GM10266 (cell line): ENCODE data around the gene ZNF483.

Experiments used
- DNase-seq: peaks from one replicate; pipeline ENCODE4 v3.0.0; 2012; ENCODE audit errors: extremely low spot score
- TF ChIP-seq, protein P1 (sequence below): IDR thresholded peaks from 2 replicates; pipeline ENCODE4 v1.5.1; 2012; ENCODE audit warnings: mild to moderate bottlenecking, low read depth; ENCODE audit not compliant: control insufficient read depth, insufficient read depth; ENCODE audit errors: missing control alignments

Gene ZNF483

DNA sequence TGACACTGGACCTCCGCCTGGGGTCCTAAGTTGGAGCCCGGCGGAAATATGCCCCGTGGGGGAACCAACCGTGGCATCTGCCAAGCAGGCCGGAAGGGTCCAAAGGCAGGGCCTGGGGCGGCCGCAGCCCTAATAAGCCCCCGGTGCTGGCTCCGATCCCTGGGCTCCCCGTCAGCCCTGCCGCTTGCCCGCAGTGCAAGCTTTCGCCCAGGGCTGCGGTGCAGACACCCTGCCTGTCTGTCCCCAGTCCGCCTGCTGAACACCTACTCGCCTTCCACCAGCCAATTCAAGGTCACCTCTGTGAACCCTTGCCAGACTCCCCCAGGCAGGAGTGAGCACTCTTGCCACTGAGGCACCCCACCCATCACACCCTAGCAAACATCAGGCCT lies 75.0 kb downstream of the ZNF483 start:
- TF ChIP-seq, protein P1, sequence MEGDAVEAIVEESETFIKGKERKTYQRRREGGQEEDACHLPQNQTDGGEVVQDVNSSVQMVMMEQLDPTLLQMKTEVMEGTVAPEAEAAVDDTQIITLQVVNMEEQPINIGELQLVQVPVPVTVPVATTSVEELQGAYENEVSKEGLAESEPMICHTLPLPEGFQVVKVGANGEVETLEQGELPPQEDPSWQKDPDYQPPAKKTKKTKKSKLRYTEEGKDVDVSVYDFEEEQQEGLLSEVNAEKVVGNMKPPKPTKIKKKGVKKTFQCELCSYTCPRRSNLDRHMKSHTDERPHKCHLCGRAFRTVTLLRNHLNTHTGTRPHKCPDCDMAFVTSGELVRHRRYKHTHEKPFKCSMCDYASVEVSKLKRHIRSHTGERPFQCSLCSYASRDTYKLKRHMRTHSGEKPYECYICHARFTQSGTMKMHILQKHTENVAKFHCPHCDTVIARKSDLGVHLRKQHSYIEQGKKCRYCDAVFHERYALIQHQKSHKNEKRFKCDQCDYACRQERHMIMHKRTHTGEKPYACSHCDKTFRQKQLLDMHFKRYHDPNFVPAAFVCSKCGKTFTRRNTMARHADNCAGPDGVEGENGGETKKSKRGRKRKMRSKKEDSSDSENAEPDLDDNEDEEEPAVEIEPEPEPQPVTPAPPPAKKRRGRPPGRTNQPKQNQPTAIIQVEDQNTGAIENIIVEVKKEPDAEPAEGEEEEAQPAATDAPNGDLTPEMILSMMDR: no peak
- DNase-seq: no peak

DNA sequence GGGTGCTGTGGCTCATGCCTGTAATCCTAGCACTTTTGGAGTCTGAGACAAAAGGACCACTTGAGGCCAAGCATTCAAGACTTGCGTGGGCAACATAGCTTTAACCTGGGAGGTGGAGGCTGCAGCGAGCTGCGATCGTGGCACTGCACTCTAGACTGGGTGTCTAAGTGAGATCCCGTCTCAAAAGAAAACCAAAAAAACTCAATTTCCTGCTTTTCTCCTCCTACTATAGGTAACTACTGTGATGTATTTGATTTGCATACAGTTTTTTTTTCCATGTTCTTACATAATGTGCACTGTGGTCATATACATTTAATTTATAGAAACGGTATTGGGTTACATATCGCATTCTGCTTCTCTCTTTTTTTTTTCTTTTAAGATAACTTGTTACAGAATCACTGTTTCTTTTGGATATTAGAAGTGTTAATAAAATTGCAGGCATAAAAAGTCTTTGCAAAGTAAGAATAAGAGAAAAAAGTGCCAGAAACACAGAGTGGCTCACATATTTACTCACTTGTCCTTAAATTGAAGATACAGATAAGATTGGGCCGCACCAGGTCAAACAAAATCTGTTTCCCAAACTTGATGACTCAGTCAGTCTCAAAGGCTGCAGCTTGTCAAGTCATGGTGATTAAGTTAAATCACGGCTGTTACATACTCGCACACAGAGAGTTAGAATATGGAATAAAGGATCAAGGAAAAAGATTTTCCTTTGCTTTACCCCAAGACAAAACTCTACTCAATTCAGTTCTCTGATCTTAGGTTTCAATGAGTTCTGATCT lies 76.4 kb downstream of the ZNF483 start:
- TF ChIP-seq, protein P1: no peak
- no peak for DNase-seq

DNA sequence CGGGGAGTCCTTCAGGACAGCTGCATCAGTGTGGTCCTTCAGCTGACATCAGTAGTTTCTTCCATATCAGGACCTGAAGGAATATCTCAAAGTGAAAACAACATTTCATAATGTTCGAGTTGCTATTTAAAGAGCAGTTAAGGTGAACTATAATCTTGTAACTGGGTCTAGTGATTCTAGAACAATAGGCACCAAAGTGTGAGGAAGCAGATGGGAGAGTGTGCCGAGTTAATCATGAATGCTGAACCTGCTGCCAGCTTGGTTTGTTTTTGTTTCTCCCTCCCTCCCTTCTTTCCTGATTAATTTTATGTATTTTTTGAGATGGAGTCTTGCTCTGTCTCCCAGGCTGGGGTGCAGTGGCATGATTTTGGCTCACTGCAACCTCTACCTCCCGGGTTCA lies 78.1 kb downstream of the ZNF483 start:
- TF ChIP-seq, protein P1: no peak
- no peak for DNase-seq

DNA sequence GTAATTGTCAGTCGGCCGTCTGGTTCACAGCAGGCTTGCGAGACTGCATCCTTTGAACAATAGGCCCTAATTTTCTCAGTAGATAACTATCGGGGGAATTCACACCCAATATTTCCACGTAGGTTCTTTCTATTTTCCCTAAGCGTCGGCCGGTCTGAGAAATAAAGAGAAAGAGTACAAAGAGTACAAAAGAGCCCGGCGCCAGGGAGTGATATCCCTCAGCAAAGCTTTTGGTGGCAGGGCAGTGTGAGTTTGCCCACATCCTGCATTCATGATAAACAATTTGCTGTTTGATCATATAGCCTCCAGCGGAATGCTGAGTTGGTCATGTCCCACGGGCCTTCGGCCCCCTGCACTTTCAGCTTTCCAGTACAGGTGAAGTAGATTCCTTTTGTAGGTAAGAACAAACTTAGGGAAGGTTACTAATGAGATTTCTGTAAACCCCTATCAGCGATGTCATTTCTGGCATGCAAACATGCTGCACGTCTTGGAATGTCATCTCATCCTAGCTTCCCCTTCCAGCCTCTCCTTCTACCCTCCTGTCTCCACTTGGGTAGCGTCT lies 79.2 kb downstream of the ZNF483 start:
- TF ChIP-seq, protein P1: no peak
- no peak for DNase-seq

DNA sequence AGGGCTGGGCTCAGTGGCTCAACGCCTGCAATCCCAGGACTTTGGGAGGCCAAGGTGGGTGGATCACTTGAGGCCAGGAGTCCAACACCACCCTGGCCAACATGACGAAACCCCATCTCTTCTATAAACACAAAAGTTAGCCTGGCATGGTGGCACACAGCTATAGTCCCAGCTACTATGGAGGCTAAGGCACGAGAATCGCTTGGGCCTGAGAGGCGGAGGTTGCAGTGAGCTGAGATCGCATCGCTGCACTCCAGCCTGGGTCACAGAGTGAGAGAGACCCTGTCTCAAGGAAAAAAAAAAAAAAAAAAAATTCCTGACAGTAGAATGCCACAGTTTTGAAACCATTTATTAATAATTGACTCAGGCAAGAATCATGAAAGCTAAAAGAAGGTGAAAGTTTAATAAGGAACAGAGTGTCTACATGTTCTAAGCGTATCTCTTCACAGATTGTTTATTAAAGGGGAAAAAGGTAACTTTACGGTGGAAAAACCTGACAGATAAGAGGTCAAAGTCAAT lies 80.1 kb downstream of the ZNF483 start:
- no peak for DNase-seq
- TF ChIP-seq, protein P1: no peak

DNA sequence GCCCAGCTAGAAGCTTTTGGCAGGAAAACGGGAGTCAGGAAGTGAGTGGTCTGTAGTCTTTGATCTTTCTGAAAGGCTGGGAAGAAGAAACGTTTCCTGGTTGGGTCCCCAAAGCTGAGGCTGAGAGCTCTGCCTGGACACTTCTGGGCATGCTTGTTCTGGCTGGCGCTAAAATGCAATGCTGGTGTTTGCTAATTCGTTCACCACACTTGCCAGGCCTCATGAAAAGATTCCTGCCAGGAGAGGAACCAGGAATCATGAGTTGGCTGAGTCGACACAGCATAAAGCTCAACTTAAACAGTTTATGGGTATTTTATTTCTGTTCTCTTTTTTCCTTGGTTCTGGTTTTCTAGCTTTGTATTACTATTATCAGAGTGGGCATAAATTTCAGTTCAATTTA lies 85.2 kb downstream of the ZNF483 start:
- no peak for DNase-seq
- TF ChIP-seq, protein P1: no peak

DNA sequence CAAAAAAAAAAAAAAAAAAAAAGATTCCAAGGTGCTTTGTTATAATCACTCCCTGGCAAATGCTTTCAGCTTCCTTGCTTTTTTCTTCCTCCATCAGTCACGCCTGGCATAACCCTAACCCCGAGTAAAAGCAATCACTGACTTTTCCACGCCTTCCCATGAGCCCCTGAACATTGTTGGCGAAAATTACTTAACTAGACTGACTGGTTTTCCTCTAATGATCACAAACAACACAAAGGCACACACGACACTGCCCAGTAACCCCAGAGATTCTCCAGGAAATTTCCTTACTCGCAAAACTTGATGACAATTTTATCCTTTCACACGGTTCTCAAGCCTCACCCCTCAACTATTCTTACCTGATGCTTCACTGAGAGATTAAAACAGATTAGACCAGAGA lies 85.9 kb downstream of the ZNF483 start:
- TF ChIP-seq, protein P1: no peak
- no peak for DNase-seq
